GM21360 (cell line): Measurements from ENCODE around the gene AGTR1.
"Not testable (repeated sequence)": the region's sequence is repeated elsewhere in the genome, so short reads cannot be mapped to it uniquely, and the experiment has no call there.

Experiments used
- ATAC-seq: cut with Tn5 transposase; IDR thresholded peaks from one replicate; pipeline ENCODE4 v1.9.1; 2021; ENCODE audit warnings: mild to moderate bottlenecking, moderate library complexity; ENCODE audit not compliant: unreplicated experiment

The AGTR1 gene

GRCh38 chr3:148757238-148758215, 59.8 kb downstream of the AGTR1 start:
- no peak for ATAC-seq

GRCh38 chr3:148758303-148758884, 60.7 kb downstream of the AGTR1 start:
- no peak for ATAC-seq

GRCh38 chr3:148759430-148759829, 61.7 kb downstream of the AGTR1 start:
- no peak for ATAC-seq

- ATAC-seq: no peak
Observed at GRCh38 chr3:148763156-148763680, 65.5 kb downstream of the AGTR1 start.

- no peak for ATAC-seq
Observed at GRCh38 chr3:148763986-148764935, 66.6 kb downstream of the AGTR1 start.

- ATAC-seq: no peak
Observed at GRCh38 chr3:148772361-148772760, 74.7 kb downstream of the AGTR1 start.

- no peak for ATAC-seq
Observed at GRCh38 chr3:148772835-148773234, 75.1 kb downstream of the AGTR1 start.

- no peak for ATAC-seq
Observed at GRCh38 chr3:148773805-148774204, 76.1 kb downstream of the AGTR1 start.

GRCh38 chr3:148778926-148779325, 81.2 kb downstream of the AGTR1 start:
- no peak for ATAC-seq

GRCh38 chr3:148785026-148785425, 87.3 kb downstream of the AGTR1 start:
- not testable (repeated sequence) for ATAC-seq

- not testable (repeated sequence) for ATAC-seq
Observed at GRCh38 chr3:148786159-148786558, 88.5 kb downstream of the AGTR1 start.

- no peak for ATAC-seq
Observed at GRCh38 chr3:148789146-148789545, 91.4 kb downstream of the AGTR1 start.

GRCh38 chr3:148789906-148790305, 92.2 kb downstream of the AGTR1 start:
- ATAC-seq: no peak

- no peak for ATAC-seq
Observed at GRCh38 chr3:148790370-148790769, 92.7 kb downstream of the AGTR1 start.

- ATAC-seq: no peak
Observed at GRCh38 chr3:148790851-148791735, 93.4 kb downstream of the AGTR1 start.

- ATAC-seq: no peak
Observed at GRCh38 chr3:148791920-148792319, 94.2 kb downstream of the AGTR1 start.

GRCh38 chr3:148792516-148792915, 94.8 kb downstream of the AGTR1 start:
- ATAC-seq: no peak
